NCI-H226 (cell line): ENCODE results near the gene RFTN1.
A peak's percentile ranks its signal among the peaks of the same experiment; 100 is the strongest.

Experiments used
- DNase-seq: peaks from one replicate; pipeline ENCODE4 v3.0.0-alpha.2; 2015

Gene RFTN1

DNA sequence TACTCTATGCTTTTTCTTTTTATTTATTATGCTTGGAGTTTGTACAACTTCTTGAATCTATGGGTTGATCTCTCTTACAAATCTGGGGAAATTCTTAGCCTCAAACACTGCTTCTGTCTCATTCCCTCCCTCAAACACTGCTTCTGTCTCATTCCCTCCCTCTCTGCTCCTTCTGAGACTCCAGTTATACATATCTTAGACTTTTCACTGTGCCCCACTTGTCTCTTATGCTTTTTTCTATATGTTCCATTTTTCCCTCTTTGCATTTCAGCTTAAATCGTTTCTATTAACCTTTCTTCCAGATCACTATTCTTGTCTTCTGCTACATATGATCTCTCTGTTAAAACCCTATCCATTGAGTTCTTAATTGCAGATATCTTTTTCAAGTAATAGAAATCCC, 50.4 kb downstream of the RFTN1 start:
- no peak for DNase-seq

DNA sequence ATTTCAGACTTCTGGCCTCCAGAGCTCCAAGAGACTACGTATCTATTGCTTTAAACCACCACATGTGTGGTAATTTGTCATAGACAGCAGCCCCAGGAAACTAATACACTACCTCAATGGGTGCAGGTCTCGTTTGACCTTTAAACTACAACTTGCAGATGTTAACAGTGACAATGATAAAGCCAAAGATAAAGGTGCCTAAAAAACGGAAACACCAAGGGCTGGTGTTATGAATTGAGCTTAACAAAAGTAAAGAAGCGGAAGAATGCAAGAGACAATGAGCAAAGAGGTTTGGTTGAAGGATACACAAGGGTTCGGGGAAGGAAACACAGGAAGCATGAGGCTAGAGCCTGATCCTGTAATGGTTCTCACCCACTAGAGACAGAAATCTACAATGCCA, 50.8 kb downstream of the RFTN1 start:
- no peak for DNase-seq

DNA sequence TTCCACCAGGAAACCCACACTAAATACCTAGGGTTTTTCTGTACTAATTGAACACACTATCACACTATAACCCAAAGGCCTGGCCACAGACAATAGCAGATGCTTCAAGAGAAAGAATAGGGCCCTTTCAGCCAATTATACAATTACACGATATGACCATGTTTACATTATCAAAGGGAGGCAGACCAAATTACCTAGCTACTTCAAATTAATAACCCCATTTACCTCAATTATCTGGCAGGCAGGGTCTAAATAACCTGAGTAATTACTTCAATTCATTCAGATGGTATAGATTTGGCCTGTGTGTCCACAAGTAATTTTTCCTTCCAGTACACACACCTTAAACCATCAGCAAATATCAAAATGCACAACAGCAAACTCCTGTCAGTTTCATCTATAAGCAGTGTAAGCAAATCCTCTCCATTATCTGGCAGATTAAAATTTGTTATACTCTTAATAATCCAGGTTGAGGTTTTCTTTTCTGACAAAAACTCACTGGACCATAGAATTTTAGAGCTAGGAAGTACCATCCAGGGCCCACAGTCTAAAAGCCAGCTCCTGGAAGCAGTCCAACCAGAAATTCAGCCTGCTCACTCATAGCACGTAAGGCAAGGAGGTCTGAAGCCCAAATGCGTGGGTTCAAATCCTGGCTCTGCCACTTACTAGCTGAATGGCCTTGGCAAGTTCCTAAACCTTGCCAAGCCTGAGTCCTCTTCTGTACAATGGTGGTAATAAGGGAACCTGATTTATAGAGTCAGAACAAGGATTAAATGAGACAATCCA, 51.8 kb downstream of the RFTN1 start:
- DNase-seq: no peak

GRCh38 chr3:16460886-16461285, 52.6 kb downstream of the RFTN1 start:
- no peak for DNase-seq

- DNase-seq: no peak
These were observed 53.2 kb downstream of the RFTN1 start for GRCh38 chr3:16460273-16460672.

- no peak for DNase-seq
These were observed 56.6 kb downstream of the RFTN1 start for GRCh38 chr3:16456784-16457415.

GRCh38 chr3:16455966-16456365, 57.5 kb downstream of the RFTN1 start:
- DNase-seq: no peak

DNA sequence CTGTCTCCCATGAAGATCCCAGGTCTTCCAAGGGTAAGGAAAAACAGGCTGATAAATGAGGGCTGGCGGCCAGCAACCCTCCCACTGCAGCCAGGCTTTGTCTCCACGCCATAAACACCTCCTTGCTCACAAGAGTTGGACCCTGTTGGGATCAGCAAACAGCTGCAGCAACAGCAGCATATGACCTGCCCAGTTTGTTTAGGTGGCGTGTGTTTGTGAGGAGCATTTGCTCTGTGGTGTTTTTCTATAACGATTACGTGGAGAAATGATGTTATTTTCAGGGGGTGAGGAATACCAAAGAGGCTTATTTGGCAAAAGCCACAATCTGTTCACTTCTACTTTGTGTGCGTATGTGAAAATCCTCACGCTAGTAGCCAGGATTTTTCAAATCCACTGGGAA, 58.5 kb downstream of the RFTN1 start:
- no peak for DNase-seq

- peak; percentile 40 for DNase-seq
These were observed 61.2 kb downstream of the RFTN1 start for GRCh38 chr3:16452261-16452660.

DNA sequence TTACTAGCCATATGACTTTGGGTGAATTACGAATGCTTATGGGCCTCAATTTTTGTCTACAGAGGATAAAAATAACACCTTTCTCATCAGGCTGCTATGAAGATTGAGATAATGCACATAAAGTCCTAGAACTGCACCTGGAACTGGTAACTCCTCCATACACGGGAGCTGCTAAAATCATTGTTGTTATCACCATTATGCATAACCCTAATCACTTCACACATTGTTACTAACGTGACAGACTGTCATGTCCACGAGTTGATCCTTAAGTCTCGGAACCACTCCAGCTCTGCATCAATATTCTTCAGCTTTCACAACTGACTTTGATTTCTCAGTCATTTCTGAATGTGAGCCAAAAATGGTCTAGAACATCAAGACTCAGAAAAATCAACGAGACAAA, 64.1 kb downstream of the RFTN1 start:
- DNase-seq: no peak

- peak; percentile 92 for DNase-seq
These were observed 64.8 kb downstream of the RFTN1 start for GRCh38 chr3:16448639-16449070.

DNA sequence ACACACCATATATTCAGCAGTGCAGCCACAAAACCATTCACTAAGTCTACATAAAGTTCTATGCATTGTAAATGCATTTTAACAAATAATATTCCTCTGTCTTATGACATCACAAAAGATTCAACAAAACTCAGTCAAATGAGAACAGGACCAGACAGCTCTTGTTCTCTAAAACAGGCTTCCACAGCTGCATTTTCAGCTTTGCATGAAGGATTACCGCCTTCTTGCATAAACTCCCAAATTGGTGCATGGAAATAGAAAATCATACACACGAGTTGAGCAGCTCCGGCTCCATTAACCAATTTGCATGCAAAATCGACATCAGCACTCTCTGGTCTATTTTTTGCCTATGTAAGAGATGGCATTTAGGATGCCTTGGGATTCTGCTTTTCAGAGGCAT, 66.4 kb downstream of the RFTN1 start:
- no peak for DNase-seq

GRCh38 chr3:16444344-16444743, 69.2 kb downstream of the RFTN1 start:
- no peak for DNase-seq

DNA sequence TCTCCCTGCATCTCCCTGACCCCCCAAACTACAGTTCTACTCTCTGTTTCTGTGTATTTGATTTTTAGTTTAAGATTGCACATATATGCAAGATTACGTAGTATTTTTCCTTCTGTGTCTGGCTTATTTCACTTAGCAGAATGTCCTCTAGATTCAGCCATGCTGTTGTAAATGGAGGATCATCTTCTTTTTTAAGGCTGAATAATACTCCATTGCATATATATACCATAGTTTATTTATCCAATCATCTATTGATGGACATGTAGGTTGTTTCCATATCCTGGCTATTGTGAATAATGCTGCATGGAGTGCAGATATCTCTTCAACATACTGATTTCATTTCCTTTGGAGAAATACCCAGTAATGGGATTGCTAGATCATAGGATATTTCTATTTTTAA, 70.8 kb downstream of the RFTN1 start:
- DNase-seq: no peak

GRCh38 chr3:16441371-16441875, 72.1 kb downstream of the RFTN1 start:
- no peak for DNase-seq

DNA sequence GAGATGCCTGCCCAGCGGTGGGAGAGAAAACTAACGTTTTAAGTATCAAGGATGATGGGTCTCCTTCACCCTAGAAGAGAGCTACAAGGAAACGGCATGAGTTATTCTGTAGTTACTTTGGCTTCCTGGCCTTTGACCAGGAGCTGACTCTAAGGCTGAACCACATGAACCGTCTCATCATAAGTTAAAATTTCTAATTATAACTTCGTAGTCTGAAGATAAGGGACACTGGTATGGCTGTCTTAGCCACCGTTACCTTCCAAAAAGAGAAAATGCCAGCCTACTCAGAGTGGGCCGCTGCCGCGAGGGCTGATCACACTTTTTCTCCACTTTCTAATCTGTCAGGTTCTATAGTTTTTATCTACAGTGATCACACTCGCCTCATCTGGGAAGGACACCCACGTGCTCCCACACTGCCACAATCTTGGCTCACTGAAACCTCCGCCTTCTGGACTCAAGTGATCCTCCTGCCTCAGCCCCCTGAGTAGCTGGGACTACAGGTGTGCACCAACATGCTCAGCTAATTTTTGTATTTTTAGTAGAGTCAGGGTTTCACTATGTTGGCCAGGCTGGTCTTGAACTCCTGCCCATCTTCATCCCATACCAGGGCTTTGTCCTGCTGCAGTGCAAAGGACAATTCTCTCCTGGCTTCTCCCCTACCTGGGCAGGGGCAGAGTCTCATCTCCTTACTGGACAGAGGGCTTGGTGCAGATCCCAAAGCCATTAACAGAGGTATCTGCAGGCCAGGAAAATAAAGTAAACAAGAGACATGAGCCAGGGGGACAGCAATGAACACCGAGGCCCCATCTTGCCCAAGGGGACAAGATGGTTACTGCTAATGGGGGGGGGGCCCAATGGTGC, 73.4 kb downstream of the RFTN1 start:
- no peak for DNase-seq

DNA sequence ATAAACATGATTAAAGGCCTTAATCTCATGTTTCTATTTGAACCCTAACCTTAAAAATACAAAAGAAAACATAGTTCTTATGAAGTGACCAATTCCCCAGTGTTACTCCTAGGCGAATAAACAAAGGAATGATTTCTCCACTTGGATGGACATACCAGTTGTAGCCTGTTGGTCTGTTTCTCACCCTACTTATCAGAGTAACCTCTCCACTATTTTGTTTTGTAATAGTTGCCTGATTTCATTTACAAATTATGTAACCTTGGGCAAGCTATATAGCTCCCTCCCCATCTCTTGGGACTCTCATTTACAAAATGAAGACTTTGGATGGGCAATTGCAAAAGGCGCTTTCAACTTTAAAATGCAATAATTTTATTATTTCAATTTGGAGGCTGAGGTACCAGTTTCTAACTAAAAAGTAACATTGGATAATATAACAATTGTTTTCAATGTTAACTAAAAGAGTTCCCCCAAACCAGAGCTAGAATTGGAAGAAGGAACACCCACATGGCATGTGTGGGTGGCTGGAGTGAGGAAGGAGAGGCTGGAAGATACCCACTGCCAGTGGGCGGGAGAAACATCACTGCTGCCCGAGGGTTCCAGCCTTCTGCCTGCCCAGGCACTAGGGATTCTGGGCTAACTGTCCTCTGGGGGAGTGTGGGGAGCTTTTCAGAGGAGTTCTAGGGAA, 74.2 kb downstream of the RFTN1 start:
- DNase-seq: peak; percentile 51

DNA sequence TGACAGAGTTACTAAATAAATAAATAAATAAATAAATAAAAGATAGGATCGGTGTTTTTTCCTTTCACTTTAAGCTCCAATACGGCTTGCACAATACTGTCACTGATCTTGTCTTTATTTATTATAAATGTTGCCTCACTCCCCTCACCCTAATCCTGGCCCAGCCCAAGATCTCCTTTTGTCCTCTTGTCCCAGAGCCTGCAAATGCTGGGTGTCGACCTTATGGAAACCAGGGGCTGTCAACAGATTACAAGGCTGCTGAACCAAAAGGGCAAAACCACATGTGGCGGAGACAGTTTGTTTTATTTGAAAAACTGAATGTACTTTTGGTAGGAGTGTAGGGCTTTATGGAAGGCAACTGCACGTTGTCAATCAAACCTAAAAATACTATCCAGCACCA, 75.9 kb downstream of the RFTN1 start:
- no peak for DNase-seq

- no peak for DNase-seq
These were observed 79.8 kb downstream of the RFTN1 start for GRCh38 chr3:16433701-16434151.

DNA sequence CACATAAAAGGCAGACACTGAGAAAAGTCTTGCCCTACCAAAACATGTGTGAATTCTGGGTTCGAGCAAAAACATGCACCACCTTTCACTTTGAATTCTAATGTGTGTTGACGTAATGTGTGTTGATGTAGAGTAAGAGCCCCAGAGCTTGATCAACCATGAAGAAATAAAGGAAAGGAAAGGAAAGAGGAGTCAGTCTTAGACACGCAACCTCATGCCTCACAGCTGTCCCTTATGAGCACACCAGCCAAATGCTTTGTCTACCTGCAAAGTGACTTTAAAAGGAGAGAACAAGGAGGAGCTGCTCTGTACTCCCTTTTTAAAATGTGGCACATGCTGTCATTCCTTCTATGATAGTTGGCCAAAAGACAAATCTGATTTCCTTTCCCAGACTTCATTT, 80.8 kb downstream of the RFTN1 start:
- DNase-seq: no peak

- no peak for DNase-seq
These were observed 82.5 kb downstream of the RFTN1 start for GRCh38 chr3:16430717-16431630.

GRCh38 chr3:16429086-16429485, 84.4 kb downstream of the RFTN1 start:
- no peak for DNase-seq
